ENCODE data around the gene VPS13D. TPM values are rescaled to one million over a fixed set of nuclear protein-coding genes. Genes with fewer than 3 reads are reported as not detected.

VPS13D gene
- total and polyA plus RNA-seq, 4 donors: 10.2 to 68.3 (median 12.6) TPM

DNA sequence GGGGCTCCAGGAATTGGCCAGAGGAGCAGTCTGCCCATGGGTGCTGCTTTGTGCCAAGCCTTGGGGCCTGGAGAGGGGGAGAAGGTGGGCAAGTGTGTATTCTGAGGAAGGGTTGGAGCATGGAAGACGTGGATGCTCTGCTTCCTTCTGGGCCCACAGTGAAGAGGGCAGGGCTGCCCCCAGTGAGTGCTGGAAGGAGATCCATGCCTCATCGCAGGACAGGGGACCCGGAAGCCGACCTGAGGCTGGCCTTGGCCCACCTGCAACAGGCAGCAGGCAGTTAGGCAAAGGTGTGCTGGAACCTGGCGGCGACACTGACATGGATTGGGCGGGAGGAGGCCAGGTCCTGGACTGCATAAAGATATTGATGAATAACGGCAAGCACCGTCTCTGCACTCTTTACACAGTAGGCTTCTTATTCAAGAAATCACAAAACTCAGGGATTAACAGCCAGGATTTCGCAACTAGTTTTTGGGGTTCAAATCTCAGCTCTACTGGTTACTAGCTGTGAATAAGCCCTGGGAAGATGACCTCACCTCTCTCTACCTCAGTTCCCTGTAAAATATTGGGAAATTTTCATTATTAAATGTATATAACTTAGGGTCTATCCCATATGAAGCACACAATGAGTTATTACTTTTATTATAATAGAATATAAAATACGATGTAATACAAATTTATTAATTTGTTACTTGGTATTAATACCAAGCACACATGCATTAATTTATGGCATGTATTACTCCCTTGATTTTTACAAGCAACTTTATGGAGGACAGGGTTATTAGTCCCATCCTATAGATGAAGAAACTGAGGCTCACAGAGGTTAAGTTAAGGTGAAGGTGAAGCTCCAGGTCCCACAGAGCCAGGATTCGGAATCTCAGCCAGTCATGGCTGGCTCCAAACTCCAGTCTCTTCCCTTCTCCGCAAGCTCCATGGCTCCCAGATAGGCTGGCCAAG is 325.9 kb downstream of the VPS13D start:
- Histone ChIP-seq H3K36me3 (ENCODE audit: control insufficient read depth in 4 of 4, insufficient read depth in 3 of 4, low read depth in 1 of 4, low read length in 3 of 4) (no peaks in the 10 kb centered on the region), H3K9ac (ENCODE audit: low read depth in 1 of 2, low read length in 2 of 2) (no peak overlapping the region), H3K27ac (ENCODE audit: low read depth in 1 of 2, low read length in 2 of 2) (no peak overlapping the region), H3K4me1 (ENCODE audit: control insufficient read depth in 4 of 4, insufficient read depth in 4 of 4, low read length in 3 of 4) (peaks cover 0 to 3% (median 0%) of the 10 kb centered on the region in 4 donors), H3K9me3 (ENCODE audit: control insufficient read depth in 4 of 4, low read length in 3 of 4) (no peaks in the 10 kb centered on the region), H3K27me3 (ENCODE audit: control insufficient read depth in 4 of 4, insufficient read depth in 4 of 4, low read length in 3 of 4) (no peaks in the 10 kb centered on the region), H3K4me3 (ENCODE audit: low read depth in 1 of 3, low read length in 3 of 3) (no peak overlapping the region)
- no peak for DNase-seq (ENCODE audit: low spot score)
- WGBS: 94% methylated on average over 13 of the region's 13 CpGs
- TF ChIP-seq CTCF (IDR thresholded peaks at IDR 0.05; ENCODE audit: low read depth, low read length, missing input control) (no peak), SP1 (IDR thresholded peaks at IDR 0.05) (no peak)

DNA sequence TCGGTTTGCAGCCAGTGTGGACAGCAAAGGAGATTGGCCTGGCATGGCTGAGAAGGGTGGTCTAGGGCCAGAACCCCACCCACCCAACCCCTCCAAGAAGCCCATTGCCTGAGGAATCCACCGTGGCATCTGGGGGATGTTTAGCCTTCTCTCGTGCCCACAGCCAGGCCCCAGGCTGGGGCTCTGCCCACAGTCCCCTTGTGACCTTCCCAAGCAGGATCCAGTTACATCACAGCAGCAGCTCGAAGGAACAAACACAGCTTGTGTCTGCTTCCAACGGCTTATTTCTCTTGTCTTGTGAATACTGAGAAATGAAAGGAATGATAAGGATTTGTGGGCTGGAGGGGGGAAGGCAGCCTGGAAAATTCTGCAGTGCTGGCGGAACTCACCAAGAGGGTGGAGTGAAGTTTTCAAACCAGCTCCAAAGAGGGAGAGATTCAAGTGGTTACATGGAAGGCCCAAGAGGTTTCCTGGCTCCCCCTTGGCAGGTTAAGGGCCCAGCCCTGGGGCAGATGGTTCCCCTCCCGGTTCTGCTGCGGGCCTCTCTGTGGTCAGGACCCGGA is 326.6 kb downstream of the VPS13D start:
- H3K9me3 ChIP-seq (ENCODE audit: control insufficient read depth in 4 of 4, low read length in 3 of 4): no peaks in the 10 kb centered on the region
- TF ChIP-seq CTCF (IDR thresholded peaks at IDR 0.05; ENCODE audit: low read depth, low read length, missing input control) (no peak), EGR1 (IDR thresholded peaks at IDR 0.05; ENCODE audit: low read depth in 2 of 2) (no peak), SP1 (IDR thresholded peaks at IDR 0.05) (peak; percentile 22), TAF1 (conservative IDR thresholded peaks at IDR 0.05) (no peak), RXRA (IDR thresholded peaks at IDR 0.05) (peak; percentile 14 to 43), FOXA1 (IDR thresholded peaks at IDR 0.05) (no peak), GABPA (IDR thresholded peaks at IDR 0.05 in 1 of 2, conservative IDR thresholded peaks at IDR 0.05 in 1 of 2) (no peak), FOXA2 (IDR thresholded peaks at IDR 0.05) (no peak), NR2F2 (IDR thresholded peaks at IDR 0.05) (peak; percentile 78), HNF4G (IDR thresholded peaks at IDR 0.05) (no peak), RAD21 (IDR thresholded peaks at IDR 0.05) (peak; percentile 11 to 28), JUND (IDR thresholded peaks at IDR 0.05) (no peak), YY1 (IDR thresholded peaks at IDR 0.05) (no peak), REST (IDR thresholded peaks at IDR 0.05) (no peak), ZBTB33 (IDR thresholded peaks at IDR 0.05) (no peak), ATF3 (IDR thresholded peaks at IDR 0.05) (no peak), HNF4A (conservative IDR thresholded peaks at IDR 0.05) (no peak)
- TF ChIP-seq, protein P1, sequence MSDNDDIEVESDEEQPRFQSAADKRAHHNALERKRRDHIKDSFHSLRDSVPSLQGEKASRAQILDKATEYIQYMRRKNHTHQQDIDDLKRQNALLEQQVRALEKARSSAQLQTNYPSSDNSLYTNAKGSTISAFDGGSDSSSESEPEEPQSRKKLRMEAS (IDR thresholded peaks at IDR 0.05): no peak
- H3K27ac ChIP-seq (ENCODE audit: low read depth in 1 of 2, low read length in 2 of 2): no peak overlapping the region
- 66% methylated on average over 9 of the region's 9 CpGs for WGBS
- DNase-seq (ENCODE audit: low spot score): no peak
- peaks cover 0 to 3% (median 0%) of the 10 kb centered on the region in 4 donors for H3K4me1 ChIP-seq (ENCODE audit: control insufficient read depth in 4 of 4, insufficient read depth in 4 of 4, low read length in 3 of 4)
- no peaks in the 10 kb centered on the region for H3K27me3 ChIP-seq (ENCODE audit: control insufficient read depth in 4 of 4, insufficient read depth in 4 of 4, low read length in 3 of 4)
- no peaks in the 10 kb centered on the region for H3K36me3 ChIP-seq (ENCODE audit: control insufficient read depth in 4 of 4, insufficient read depth in 3 of 4, low read depth in 1 of 4, low read length in 3 of 4)
- no peak overlapping the region for H3K9ac ChIP-seq (ENCODE audit: low read depth in 1 of 2, low read length in 2 of 2)
- no peak overlapping the region for H3K4me3 ChIP-seq (ENCODE audit: low read depth in 1 of 3, low read length in 3 of 3)

Measured in liver (tissue), 9 donors.